WERI-Rb-1 (cell line): ENCODE results near the gene ELL2.

ENCODE experiments used
- DNase-seq: peaks from one replicate; pipeline ENCODE4 v3.0.0-alpha.2; 2020
- H3K27ac ChIP-seq: fragments of 250-450 bp; sonication (Bioruptor Pico); 2 replicates; pipeline ENCODE4 v1.5.1; 2020; ENCODE audit warnings: mild to moderate bottlenecking, moderate library complexity
- H3K27me3 ChIP-seq: fragments of 250-450 bp; sonication (Bioruptor Pico); 2 replicates; pipeline ENCODE4 v1.5.1; 2021; ENCODE audit warnings: mild to moderate bottlenecking, low read depth, moderate library complexity; ENCODE audit not compliant: insufficient read depth, severe bottlenecking
- H3K36me3 ChIP-seq: fragments of 250-450 bp; sonication (Bioruptor Pico); 2 replicates; pipeline ENCODE4 v1.5.1; 2020; ENCODE audit warnings: mild to moderate bottlenecking, moderate library complexity
- H3K4me3 ChIP-seq: 2 replicates; pipeline ENCODE4 v1.5.1; 2011; ENCODE audit warnings: low read depth, mild to moderate bottlenecking, control low read depth, low read length
- H3K9me3 ChIP-seq: fragments of 250-450 bp; sonication (Bioruptor Pico); 2 replicates; pipeline ENCODE4 v1.5.1; 2021; ENCODE audit warnings: mild to moderate bottlenecking, moderate library complexity; ENCODE audit not compliant: severe bottlenecking
- CTCF ChIP-seq: IDR thresholded peaks from 2 replicates; pipeline ENCODE4 v1.5.1; 2011; ENCODE audit warnings: low read depth, mild to moderate bottlenecking, control low read depth, inconsistent platforms, low read length

ELL2 gene

GRCh38 chr5:96004754-96005153, 43.1 kb upstream of the ELL2 start:
- Histone ChIP-seq H3K27me3 (no peaks in the 10 kb centered on the region), H3K27ac (no peak overlapping the region), H3K36me3 (no peaks in the 10 kb centered on the region), H3K4me3 (no peak overlapping the region), H3K9me3 (no peaks in the 10 kb centered on the region)
- no peak for TF ChIP-seq CTCF
- DNase-seq: no peak

- no peak for TF ChIP-seq CTCF
- H3K27me3 ChIP-seq: no peaks in the 10 kb centered on the region
- no peak for DNase-seq
- H3K27ac ChIP-seq: no peak overlapping the region
- H3K36me3 ChIP-seq: no peaks in the 10 kb centered on the region
- H3K9me3 ChIP-seq: no peaks in the 10 kb centered on the region
- no peak overlapping the region for H3K4me3 ChIP-seq
These were observed 42.4 kb upstream of the ELL2 start for GRCh38 chr5:96004087-96004486.

- H3K36me3 ChIP-seq: no peaks in the 10 kb centered on the region
- DNase-seq: no peak
- no peak overlapping the region for H3K27ac ChIP-seq
- H3K4me3 ChIP-seq: no peak overlapping the region
- no peaks in the 10 kb centered on the region for H3K27me3 ChIP-seq
- no peak for TF ChIP-seq CTCF
- no peaks in the 10 kb centered on the region for H3K9me3 ChIP-seq
These were observed 39.6 kb upstream of the ELL2 start for GRCh38 chr5:96001262-96001661.

- Histone ChIP-seq H3K36me3 (no peaks in the 10 kb centered on the region), H3K27me3 (no peaks in the 10 kb centered on the region), H3K9me3 (no peaks in the 10 kb centered on the region), H3K4me3 (no peak overlapping the region), H3K27ac (no peak overlapping the region)
- TF ChIP-seq CTCF: no peak
- no peak for DNase-seq
These were observed 38.7 kb upstream of the ELL2 start for GRCh38 chr5:96000308-96000707.

GRCh38 chr5:95996904-95997723, 35.5 kb upstream of the ELL2 start:
- Histone ChIP-seq H3K4me3 (no peak overlapping the region), H3K27ac (no peak overlapping the region), H3K27me3 (no peaks in the 10 kb centered on the region), H3K36me3 (no peaks in the 10 kb centered on the region), H3K9me3 (no peaks in the 10 kb centered on the region)
- no peak for DNase-seq
- no peak for TF ChIP-seq CTCF
